HG03521 (cell line): ENCODE measurements around the gene KRT5.
"Not testable (repeated sequence)": the region's sequence is repeated elsewhere in the genome, so short reads cannot be mapped to it uniquely, and the experiment has no call there.

Source experiments
- ATAC-seq: cut with Tn5 transposase; IDR thresholded peaks from one replicate; pipeline ENCODE4 v1.9.1; 2021; ENCODE audit warnings: mild to moderate bottlenecking, moderate library complexity; ENCODE audit not compliant: unreplicated experiment

KRT5 gene

DNA sequence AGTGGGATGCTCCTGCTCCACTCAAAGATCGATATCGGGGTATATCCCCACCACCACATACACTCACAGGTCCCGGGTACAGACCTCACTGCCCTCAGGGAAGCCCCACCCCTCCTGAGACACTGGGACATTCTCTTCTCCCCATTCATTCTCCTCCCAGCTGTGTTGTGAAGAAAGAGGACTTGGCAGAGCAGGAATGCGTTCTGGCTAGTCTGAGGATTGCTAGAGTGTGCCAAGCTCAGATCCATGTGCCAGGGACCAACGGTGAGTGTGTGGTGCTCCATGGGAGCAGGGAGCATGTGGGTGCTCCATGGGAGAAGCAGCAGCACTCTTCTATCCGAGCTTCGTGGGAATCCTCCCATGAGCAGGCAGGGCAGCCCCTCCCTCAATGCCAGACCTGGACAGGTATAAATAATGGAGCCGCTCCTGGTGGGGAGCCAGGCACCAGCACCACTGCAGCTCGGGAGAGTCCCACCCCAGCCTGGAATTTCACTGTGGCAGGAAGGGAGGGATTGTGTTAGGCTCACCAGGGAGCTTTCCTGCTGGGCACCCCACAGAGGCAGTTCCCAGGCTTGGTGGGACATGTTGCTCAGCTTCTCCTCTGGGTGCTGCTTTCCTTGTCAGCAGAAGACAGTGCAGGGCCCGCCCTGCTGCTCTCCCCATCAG lies 2.3 kb upstream of the KRT5 start:
- no peak for ATAC-seq

DNA sequence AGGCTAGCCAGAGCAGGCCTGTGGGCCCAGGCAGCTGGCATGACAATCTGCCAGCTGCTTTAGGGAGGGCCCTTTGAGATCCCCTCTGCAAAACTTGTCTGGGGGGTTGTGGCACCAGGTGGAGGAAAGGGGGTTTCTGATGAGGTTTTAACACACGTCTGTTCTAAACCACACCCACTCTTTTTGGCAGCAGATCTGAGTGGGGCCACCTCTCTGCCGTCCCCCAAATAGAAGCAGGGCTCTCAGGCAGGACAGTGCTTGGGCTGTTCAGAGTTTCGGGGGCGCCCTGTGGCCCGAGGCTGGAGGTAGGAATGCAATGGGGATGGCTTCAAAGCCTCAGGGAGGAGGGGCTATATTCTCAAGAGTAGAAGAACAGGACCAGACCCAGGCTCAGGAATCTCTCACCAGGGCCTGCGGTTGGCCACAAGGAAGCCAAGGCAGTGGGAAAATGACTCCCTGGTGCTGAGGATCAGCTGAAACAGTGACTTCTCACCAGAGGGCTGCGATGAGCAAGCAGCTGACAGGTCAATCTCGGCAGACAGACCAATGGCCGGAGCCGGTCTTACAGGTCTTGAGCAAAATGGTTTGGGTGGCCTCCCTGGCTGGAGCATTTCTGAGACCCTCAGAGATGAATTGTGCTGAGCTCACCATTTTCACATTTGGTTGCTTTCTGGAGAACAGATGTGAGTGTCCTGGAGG lies 1.5 kb upstream of the KRT5 start:
- ATAC-seq, result no peak

GRCh38 chr12:52521175-52521567 lies 977 bp upstream of the KRT5 start:
- no peak for ATAC-seq

- no peak for ATAC-seq
Observed at GRCh38 chr12:52519387-52519703, 849 bp downstream of the KRT5 start.

DNA sequence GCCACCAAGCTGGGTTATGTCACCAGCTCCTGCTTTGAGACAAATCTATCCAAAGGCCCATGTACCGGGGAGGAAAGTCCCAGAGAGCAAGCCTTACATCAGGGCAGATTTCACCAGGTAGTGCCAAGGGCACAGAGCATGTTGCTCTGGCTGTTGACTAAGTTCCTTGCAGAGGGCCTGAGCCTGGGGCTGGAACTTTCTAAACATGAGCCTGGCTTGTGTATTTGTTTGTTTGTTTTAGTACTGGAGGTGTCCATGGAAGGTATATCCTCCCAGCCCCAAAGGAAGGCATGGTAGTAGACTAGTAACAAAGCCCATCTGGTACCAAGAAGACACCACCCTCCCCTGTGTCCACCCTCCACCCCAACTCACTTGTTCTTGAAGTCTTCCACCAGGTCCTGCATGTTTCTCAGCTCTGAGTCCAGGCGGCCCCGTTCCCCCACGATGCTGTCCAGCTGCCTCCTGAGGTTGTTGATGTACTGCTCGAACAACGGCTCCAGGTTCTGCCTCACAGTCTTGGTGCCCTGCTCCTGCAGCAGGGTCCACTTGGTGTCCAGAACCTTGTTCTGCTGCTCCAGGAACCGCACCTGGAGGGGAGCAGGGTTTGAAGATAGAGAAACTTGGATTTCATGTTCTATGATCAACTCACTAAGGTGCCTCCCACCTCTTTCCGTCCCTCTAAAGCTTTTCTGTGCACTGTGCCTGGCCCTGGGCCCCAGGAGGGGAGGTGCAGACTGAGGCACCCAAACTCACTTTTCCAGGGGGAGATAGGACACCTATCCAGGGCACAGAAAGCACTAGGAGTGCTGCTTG lies 1.4 kb downstream of the KRT5 start:
- ATAC-seq, result no peak

DNA sequence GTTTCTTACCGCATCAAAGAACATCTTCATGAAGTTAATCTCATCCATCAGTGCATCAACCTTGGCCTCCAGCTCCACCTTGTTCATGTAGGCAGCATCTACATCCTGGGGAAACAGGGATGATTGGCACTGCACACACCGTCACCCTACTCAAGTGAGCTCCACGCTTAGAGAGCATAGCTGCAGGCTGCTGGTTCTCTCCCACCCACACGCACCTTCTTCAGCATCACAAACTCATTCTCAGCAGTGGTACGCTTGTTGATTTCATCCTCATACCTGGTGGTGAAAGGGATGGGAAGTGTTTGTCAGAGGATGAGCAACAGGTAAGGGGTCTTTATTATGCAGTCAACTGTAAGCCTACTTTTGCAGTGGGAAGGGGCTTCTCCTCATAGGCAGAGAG lies 2.3 kb downstream of the KRT5 start:
- ATAC-seq, result no peak

GRCh38 chr12:52517005-52517835 lies 3.0 kb downstream of the KRT5 start:
- ATAC-seq, result no peak

DNA sequence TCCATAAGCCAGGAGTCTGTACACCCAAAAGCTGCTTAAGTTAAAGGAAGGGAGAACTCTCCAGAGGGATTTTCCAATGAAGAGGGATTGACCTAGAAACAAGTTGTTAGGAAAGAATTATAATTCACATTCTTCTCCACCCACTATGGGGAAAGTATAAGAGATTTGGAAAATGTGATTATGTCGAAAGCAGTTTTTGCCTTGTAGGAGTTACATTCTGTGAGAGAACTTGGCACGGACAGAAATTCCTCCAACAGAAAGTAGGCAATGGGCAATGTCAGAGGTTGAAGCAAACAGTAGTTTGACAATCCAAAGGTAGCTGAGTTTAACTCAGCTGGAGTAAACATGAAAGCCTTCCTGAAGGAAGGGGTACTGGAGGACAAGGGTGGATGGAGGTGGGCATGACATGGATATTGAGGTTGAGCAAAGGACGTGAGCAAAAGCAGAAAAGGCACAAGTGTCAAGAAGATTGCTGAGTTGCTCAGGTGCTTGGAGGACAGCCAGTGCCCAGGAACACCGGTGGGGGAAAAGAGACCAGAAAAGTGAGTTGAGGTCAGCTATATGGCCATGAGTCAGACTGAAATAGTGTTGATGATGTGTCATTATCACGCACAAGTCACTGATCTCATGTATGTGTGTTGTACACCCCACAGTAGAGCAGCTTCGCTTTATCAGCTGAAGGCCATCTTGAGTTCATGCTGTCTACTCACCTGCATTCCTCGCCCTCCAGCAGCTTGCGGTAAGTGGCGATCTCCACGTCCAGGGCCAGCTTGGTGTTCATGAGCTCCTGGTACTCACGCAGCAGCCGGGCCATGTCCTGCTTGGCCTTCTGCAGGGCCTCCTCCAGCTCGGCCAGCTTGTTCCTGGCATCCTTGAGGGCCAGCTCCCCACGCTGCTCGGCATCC lies 4.0 kb downstream of the KRT5 start:
- ATAC-seq, result no peak

DNA sequence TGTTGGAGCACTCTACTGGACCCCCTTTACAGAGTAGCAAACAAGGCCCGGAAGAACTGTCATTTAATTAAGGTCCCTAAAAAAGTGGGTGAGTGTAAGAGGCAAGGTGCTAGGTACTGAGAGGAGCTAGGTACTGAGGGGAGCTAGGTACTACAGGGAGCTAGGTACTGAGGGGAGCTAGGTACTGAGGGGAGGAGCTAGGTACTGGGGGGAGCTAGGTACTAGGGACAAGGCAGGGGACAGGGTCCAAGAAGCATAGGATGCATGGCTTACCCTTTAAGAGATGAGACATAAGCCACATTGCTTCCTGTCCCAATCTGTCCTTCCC lies 4.9 kb downstream of the KRT5 start:
- ATAC-seq, result no peak

DNA sequence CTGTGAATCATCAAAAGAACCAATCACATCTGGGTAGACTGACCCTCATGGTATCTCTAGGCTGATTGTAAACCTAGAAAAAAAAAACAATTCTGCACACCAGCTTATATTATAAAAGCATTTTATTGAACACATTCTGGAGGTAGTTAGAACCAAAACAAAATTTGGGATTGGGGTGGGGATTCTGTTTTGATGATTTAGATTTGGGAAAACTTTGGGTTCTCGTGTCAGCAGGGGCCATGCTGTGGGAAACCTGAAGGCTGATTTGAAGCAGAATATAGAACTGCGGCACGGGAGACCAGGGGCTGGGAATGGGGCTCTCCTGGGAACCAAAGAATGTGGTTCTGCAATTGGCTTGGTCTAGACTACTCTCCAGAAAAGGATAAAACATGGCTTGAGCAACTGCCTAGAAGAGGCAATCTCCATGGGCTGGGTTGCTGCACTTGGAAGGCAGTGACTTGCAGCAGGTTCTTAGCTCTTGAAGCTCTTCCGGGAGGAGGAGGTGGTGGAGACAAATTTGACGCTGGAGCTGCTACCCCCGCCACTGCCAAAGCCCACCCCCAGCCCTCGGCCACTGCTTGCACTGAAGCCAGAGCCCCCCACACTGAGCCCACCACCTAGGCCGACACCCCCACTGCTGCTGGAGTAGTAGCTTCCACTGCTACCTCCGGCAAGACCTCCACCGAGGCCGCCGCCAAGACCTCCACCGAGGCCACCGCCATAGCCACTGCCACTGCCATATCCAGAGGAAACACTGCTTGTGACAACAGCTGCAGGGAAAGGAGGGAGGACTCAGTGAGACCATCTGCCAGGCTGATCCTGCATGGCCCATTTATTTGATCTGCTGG lies 5.5 kb downstream of the KRT5 start:
- ATAC-seq, result no peak

DNA sequence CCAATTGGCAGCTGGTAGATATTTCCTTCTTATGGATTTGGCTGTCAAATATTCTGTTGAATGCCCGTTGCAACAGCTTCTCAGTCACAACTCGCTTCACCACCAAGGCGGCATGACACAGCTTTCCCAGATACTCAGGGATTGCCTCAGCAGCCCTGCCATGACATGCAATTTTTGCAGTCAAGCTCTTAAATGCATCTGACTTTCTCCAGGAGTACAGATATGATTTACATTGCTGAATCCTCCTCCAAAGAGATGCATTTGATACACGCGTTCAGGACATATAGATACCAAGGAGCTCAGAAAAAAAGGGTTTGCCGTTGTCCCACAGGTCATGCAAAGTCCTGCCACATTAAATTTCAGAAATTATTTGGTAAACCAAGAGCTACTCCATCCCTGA lies 6.5 kb downstream of the KRT5 start:
- ATAC-seq, result no peak

DNA sequence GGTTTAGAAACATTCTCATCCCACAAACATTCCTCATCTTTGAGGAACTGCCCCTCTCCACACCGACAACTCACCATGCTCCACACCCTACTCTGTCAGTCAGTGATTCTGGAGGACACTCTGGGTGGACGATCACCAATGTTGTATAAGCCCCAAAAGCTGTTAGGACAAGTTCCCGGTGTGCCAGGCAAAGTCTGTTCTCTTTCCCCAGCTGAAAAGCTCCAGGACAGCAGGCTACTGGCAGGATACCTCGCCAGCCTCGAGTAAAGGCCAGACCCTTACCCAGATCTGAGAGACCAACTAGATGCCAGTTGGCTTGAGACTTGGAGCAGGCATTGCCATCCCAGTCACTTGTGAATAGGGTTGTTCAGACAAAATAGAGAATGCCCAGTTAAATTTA lies 12.0 kb downstream of the KRT5 start:
- ATAC-seq, result no peak

DNA sequence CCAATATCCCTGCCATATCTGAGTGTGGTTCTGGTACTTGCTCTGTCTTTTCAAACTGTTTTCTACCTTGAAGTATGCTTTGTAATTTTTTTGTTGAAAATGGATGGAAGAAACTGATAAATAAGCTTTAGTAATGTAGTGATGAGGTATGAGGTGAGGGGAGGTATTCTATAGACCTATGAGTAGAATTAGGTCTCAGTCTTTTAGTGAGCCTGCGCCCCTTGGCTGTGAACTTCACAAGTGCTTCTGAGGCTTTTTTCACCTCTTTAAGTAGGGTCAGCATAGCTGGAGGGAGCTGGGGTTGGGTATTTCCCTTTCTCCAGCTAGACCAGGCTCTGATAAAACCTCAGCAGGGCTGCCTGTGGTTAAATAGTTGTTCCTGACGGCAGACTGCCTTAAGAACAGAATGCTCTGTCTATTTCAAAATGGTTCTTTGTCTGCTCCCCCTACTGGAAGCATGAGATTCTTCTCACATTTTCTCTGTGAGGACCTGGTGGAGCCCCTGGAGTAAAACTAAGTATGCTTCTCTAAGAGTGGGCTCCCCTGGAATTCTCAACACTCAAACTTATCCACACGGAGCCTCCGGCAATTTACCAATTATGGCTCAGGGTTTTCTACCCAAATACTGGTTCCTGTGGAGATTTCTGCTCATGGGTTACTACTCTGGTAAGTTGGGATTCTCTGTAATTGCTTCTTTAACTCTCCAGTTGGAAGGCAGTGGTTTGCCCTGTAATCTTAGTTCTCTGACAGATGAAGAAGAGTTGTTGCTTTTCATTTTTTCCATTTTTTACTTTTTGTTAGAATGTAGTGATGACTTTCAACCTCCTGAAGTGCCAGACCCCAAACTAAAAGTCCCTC lies 13.1 kb downstream of the KRT5 start:
- no peak for ATAC-seq

- ATAC-seq, result no peak
Observed at GRCh38 chr12:52502877-52503276, 17.3 kb downstream of the KRT5 start.

DNA sequence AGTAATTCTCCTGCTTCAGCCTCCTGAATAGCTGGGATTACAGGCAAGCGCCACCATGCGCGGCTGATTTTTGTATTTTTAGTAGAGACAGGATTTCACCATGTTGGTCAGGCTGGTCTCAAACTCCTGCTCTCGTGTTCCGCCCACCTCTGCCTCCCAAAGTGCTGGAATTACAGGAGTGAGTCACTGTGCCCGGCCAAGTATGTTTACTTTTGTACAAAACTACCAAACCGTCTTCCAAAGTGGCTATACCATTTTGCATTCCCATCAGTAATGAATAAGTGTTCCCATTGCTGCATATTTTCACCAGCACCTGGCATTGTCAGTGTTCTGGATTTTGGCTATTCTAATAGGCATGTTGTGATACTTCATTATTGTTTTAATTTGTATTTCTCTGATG lies 18.7 kb downstream of the KRT5 start:
- no peak for ATAC-seq

GRCh38 chr12:52500574-52500973 lies 19.6 kb downstream of the KRT5 start:
- not testable (repeated sequence) for ATAC-seq

GRCh38 chr12:52499806-52500560 lies 20.2 kb downstream of the KRT5 start:
- ATAC-seq, result no peak

DNA sequence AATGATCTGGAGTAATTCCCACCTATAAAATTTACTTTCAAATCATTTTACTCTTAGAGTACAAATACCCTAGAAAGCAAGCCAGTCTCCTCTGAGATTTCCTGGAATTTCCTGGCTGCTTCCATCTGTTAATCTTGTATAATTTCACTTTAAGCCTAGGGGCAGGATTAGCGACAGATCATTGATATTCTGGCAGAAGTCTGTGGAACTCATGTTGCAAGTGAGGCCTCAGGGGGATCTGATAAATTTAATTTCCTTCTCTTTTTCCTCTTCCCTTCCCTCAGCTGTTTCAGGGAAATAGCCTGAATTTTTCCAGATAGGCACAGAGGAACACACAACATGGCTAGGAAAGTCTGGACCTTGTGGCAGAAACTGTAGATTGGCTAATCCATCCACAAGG lies 21.2 kb downstream of the KRT5 start:
- no peak for ATAC-seq
